ENCODE data around the gene SOBP.

Gene SOBP

GRCh38 chr6:107663308-107663707 is 173.4 kb downstream of the SOBP start:
- no peak for DNase-seq

- DNase-seq, result no peak
Measured at GRCh38 chr6:107665382-107665781, 175.5 kb downstream of the SOBP start.

- DNase-seq, result no peak
Measured at GRCh38 chr6:107666084-107666980, 176.4 kb downstream of the SOBP start.

- no peak for DNase-seq
Measured at GRCh38 chr6:107666981-107667601, 177.2 kb downstream of the SOBP start.

- DNase-seq, result no peak
Measured at GRCh38 chr6:107667790-107668189, 177.9 kb downstream of the SOBP start.

GRCh38 chr6:107668743-107669474 is 179.0 kb downstream of the SOBP start:
- DNase-seq, result peak in 1 of 2 donors; percentile 3

- no peak for DNase-seq
Measured at GRCh38 chr6:107670792-107671199, 180.9 kb downstream of the SOBP start.

- DNase-seq, result no peak
Measured at GRCh38 chr6:107673076-107673494, 183.2 kb downstream of the SOBP start.

GRCh38 chr6:107674995-107675738 is 185.2 kb downstream of the SOBP start:
- peak; percentile 85 to 87 for DNase-seq

GRCh38 chr6:107676042-107676441 is 186.1 kb downstream of the SOBP start:
- no peak for DNase-seq

GRCh38 chr6:107677399-107677798 is 187.5 kb downstream of the SOBP start:
- DNase-seq, result no peak

- no peak for DNase-seq
Measured at GRCh38 chr6:107679457-107679856, 189.5 kb downstream of the SOBP start.

GRCh38 chr6:107682721-107683120 is 192.8 kb downstream of the SOBP start:
- no peak for DNase-seq

- DNase-seq, result no peak
Measured at GRCh38 chr6:107683183-107683582, 193.3 kb downstream of the SOBP start.

- DNase-seq, result no peak
Measured at GRCh38 chr6:107684996-107685395, 195.1 kb downstream of the SOBP start.

GRCh38 chr6:107689190-107689589 is 199.3 kb downstream of the SOBP start:
- no peak for DNase-seq

- DNase-seq, result no peak
Measured at GRCh38 chr6:107689951-107690642, 200.2 kb downstream of the SOBP start.

- no peak for DNase-seq
Measured at GRCh38 chr6:107690643-107691061, 200.7 kb downstream of the SOBP start.

- no peak for DNase-seq
Measured at GRCh38 chr6:107691062-107691751, 201.3 kb downstream of the SOBP start.

GRCh38 chr6:107692351-107692750 is 202.4 kb downstream of the SOBP start:
- DNase-seq, result no peak

GRCh38 chr6:107695061-107695720 is 205.3 kb downstream of the SOBP start:
- no peak for DNase-seq
